ENCODE data around the gene KTN1.

KTN1 gene

DNA sequence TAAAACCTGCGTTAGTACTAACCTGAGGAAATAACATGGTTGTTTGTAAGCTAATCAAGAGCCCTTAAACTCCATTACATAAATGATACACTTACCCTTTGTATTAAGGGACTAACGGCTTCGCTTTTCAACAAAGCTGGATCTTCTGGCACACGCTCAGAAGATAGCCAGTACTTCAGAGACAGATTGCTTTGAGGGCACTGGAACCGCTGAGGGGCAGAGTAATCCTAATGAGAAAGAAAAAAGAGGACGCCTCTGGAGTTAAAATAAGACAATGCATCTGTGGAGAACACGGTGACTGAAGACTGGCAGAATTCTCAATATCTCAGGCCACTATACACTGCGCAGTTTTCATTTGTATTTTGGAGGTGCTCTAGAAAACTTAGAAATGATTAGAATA, 1.5 kb upstream of the KTN1 start:
- no peaks in the 10 kb centered on the region for H3K27me3 Mint-ChIP-seq (ENCODE audit: low read depth)
- H3K4me1 Mint-ChIP-seq = peaks cover 23% of the 10 kb centered on the region
- TF ChIP-seq, protein P1, sequence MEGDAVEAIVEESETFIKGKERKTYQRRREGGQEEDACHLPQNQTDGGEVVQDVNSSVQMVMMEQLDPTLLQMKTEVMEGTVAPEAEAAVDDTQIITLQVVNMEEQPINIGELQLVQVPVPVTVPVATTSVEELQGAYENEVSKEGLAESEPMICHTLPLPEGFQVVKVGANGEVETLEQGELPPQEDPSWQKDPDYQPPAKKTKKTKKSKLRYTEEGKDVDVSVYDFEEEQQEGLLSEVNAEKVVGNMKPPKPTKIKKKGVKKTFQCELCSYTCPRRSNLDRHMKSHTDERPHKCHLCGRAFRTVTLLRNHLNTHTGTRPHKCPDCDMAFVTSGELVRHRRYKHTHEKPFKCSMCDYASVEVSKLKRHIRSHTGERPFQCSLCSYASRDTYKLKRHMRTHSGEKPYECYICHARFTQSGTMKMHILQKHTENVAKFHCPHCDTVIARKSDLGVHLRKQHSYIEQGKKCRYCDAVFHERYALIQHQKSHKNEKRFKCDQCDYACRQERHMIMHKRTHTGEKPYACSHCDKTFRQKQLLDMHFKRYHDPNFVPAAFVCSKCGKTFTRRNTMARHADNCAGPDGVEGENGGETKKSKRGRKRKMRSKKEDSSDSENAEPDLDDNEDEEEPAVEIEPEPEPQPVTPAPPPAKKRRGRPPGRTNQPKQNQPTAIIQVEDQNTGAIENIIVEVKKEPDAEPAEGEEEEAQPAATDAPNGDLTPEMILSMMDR (IDR thresholded peaks at IDR 0.05; ENCODE audit: unreplicated experiment in 3 of 3) = no peak
- peak overlapping the region; percentile 97 to 98 (median 97) for H3K4me3 Mint-ChIP-seq
- H3K36me3 Mint-ChIP-seq (ENCODE audit: low read depth) = peaks cover 3% of the 10 kb centered on the region
- H3K9me3 Mint-ChIP-seq = no peaks in the 10 kb centered on the region
- H3K27ac Mint-ChIP-seq = peak overlapping the region; percentile 94 to 98 (median 96)

DNA sequence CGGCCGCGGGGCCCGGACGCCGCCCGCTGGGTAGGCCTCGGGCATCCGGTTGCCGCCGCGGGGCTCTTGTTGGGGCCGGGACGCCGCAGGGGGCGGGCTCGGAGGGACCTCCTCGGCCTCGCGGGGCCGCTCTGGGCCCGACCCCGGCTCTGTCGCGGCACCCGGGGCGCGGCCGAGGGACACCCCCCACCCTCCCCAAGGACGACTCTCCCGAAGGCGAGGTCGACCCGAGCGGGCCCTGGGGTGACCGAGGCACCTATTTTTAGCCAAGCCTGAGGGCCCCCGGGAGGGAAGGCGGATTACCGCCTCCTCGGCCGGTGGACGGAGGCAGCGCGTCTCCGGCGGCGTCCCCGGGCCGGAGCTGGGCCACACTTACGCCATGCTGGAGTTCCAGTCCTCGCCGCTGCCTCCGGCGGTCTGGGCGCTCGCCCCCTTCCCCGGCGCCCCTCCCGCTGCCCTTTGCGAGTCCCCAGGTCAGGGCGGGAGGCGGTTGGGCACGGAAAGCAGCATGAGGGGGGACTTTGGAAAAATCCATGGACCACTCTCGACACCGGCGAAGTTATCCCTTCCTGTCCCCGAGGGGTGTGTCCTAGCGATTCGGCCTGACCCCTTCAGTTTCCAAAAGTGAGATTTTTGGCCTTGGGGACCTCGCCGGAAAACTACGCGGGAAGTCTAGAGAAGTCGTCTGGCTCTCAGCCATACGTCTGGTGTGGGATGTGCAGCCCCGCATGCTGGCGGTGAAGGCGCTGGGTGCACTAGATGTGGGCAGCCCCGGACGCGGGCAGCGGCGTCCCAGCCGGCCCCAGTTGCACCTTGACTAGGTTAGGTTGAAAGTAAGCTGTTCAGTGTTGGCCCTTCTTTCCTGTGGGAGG, 699 bp downstream of the KTN1 start:
- Mint-ChIP-seq H3K4me1 (peaks cover 23% of the 10 kb centered on the region), H3K4me3 (peak overlapping the region; percentile 80 to 93 (median 86)), H3K9me3 (no peaks in the 10 kb centered on the region), H3K36me3 (ENCODE audit: low read depth) (peaks cover 3% of the 10 kb centered on the region), H3K27ac (peak overlapping the region; percentile 54 to 81 (median 60)), H3K27me3 (ENCODE audit: low read depth) (no peaks in the 10 kb centered on the region)
- TF ChIP-seq, protein P1 (IDR thresholded peaks at IDR 0.05; ENCODE audit: unreplicated experiment in 3 of 3) = peak in 1 of 3 experiments; percentile 11

DNA sequence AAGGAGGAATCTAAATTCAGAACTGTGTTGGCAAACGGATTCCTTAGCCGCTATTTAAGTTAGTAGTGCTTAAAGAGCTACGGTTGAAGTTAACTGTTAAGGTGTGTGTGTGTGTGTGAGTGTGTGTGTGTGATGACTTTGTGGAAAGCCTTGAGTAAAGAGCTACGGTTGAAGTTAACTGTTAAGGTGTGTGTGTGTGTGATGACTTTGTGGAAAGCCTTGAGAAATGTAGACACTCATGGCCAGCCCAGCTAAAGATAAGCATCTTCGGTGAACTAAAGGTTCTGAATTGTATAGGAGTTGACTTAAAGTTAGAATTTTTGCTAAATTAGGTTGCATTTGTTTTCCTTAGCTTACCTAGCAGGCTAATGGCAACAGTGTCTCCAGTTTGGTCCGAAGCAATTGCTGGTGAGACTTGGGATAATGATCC, 1.4 kb downstream of the KTN1 start:
- Mint-ChIP-seq H3K36me3 (ENCODE audit: low read depth) (peaks cover 3% of the 10 kb centered on the region), H3K4me1 (peaks cover 30% of the 10 kb centered on the region), H3K9me3 (no peaks in the 10 kb centered on the region), H3K27ac (peak overlapping the region; percentile 54 to 81 (median 60)), H3K4me3 (peak overlapping the region; percentile 80 to 93 (median 86)), H3K27me3 (ENCODE audit: low read depth) (no peaks in the 10 kb centered on the region)
- TF ChIP-seq, protein P1 (IDR thresholded peaks at IDR 0.05; ENCODE audit: unreplicated experiment in 3 of 3) = no peak

DNA sequence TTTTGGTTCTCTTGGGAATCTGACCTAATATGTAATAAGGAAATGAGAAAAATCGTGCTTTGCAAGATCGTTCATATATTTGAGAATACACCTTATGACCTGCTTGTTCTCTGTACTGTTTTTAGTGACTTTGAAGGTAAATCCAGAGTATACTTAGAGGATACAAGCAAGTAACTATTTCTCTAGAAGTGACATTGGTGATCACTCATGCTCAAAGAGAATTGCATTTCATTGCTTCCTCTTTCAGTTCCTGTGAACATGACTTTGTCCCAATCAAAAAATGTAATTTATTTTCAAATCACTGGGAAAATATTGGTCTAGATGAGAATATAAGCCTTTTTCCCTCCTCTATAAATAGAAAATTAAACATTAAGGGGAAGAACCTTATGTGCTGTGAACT, 2.7 kb downstream of the KTN1 start:
- Mint-ChIP-seq H3K9me3 (no peaks in the 10 kb centered on the region), H3K4me1 (peaks cover 43% of the 10 kb centered on the region), H3K36me3 (ENCODE audit: low read depth) (no peaks in the 10 kb centered on the region), H3K4me3 (peak overlapping the region; percentile 43 to 53 (median 50)), H3K27me3 (ENCODE audit: low read depth) (no peaks in the 10 kb centered on the region), H3K27ac (no peak overlapping the region)
- TF ChIP-seq, protein P1 (IDR thresholded peaks at IDR 0.05; ENCODE audit: unreplicated experiment in 3 of 3) = no peak

DNA sequence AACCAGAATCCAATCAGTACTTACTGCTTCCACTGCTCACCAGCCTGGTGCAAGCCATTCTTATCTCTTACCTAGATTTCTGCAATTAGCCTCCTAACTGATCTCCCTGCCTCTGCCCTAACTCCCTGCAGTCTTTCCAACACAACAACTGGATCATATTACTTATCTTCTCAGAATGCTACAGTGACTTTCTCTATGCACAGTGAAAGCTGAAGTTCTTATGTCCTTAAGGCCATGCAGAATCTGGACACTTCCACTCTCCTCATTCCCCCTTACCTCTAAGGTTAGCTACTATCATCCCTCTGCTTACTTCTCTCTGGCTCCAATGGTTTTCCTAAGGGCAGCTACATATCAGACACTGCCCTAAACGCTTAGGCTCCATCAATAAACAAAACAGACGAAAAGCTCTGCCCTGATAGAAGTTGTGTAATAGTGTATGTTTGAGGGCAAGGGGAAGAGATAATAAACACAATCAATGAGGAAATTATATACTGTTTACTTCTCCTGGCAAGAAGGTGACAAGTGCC, 4.0 kb downstream of the KTN1 start:
- TF ChIP-seq, protein P1 (IDR thresholded peaks at IDR 0.05; ENCODE audit: unreplicated experiment in 3 of 3) = no peak
- Mint-ChIP-seq H3K4me1 (peaks cover 46% of the 10 kb centered on the region), H3K27me3 (ENCODE audit: low read depth) (no peaks in the 10 kb centered on the region), H3K4me3 (no peak overlapping the region), H3K27ac (no peak overlapping the region), H3K9me3 (no peaks in the 10 kb centered on the region), H3K36me3 (ENCODE audit: low read depth) (no peaks in the 10 kb centered on the region)

Measured in nephron (organoid).